ENCODE results near the gene RPL14.

- TF ChIP-seq CTCF (conservative IDR thresholded peaks at IDR 0.05; ENCODE audit: low read length) = no peak
- TF ChIP-seq EZH2phosphoT487 (IDR thresholded peaks at IDR 0.05; ENCODE audit: borderline replicate concordance) = no peak
Measured at GRCh38 chr3:40511031-40511718, 54.0 kb downstream of the RPL14 start.

Data from Loucy (cell line).